ENCODE results near the gene CEP112. TPM values are rescaled to one million over a fixed set of nuclear protein-coding genes. Genes with fewer than 3 reads are reported as not detected.

The CEP112 gene
- total RNA-seq, 2 donors from 2014 or later = 5.9 to 6.2 TPM

- Histone ChIP-seq H3K36me3 (no peaks in the 10 kb centered on the region), H3K9ac (ENCODE audit: low read depth in 2 of 2, low read length in 2 of 2) (no peak overlapping the region)
- no peak for DNase-seq
Measured at GRCh38 chr17:66040402-66040801, 151.5 kb downstream of the CEP112 start.

DNA sequence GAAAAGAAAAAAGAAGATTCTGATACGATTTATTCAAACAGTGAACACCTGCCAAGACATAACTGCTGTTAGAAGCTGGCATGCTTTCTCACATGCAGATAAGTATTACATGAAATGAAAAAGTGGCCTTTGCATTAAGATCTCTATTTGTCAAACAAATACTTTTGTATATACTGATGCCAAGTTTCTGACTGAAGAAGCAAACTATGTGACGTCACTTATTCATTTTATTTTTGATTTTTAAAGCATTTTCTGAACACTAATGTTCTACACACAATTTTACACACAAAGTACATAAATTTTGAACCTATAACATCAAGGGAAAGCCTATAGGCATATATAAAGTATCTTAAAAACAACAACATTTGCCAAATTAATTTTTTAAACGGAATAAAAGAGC lies 153.8 kb downstream of the CEP112 start:
- intact Hi-C loops (cut with DNase I) = no loop called here
- no peak for DNase-seq
- Histone ChIP-seq H3K27me3 (no peaks in the 10 kb centered on the region), H3K27ac (no peak overlapping the region), H3K36me3 (no peaks in the 10 kb centered on the region), H3K4me3 (no peak overlapping the region), H3K9ac (ENCODE audit: low read depth in 2 of 2, low read length in 2 of 2) (no peak overlapping the region), H3K4me1 (no peaks in the 10 kb centered on the region), H3K9me3 (no peaks in the 10 kb centered on the region)
- no peak for TF ChIP-seq CTCF (IDR thresholded peaks at IDR 0.05)

More at GRCh38 chr17:66040402-66040801, 151.5 kb downstream of the CEP112 start:
- intact Hi-C loops (cut with DNase I) = no loop called here
- Histone ChIP-seq H3K4me1 (no peaks in the 10 kb centered on the region), H3K9me3 (no peaks in the 10 kb centered on the region), H3K4me3 (no peak overlapping the region), H3K27me3 (no peaks in the 10 kb centered on the region), H3K27ac (no peak overlapping the region)
- TF ChIP-seq CTCF (IDR thresholded peaks at IDR 0.05) = no peak

DNA sequence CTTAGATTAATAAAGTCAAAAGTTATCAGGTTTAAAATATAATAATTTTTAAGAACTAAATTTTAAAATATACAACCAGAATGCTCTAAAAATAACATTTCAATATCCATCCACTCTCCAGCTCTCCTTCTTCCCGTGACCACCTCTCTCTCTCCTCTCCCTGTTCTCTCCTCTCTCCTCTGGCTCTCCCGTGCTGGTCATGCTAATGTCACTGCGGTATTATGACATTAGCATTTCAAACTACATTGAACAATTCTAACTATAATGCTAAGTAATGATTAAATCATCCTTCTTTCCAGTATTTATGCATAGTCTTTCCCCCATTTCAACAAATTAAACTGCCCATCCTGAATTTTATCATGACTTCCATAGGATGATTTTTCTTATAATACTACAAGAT lies 154.7 kb downstream of the CEP112 start:
- no peak overlapping the region for H3K4me3 ChIP-seq
- H3K4me1 ChIP-seq = no peaks in the 10 kb centered on the region
- H3K36me3 ChIP-seq = no peaks in the 10 kb centered on the region
- intact Hi-C loops (cut with DNase I) = no loop called here
- no peak overlapping the region for H3K27ac ChIP-seq
- no peak for DNase-seq
- TF ChIP-seq CTCF (IDR thresholded peaks at IDR 0.05) = no peak
- no peaks in the 10 kb centered on the region for H3K9me3 ChIP-seq
- H3K27me3 ChIP-seq = no peaks in the 10 kb centered on the region
- no peak overlapping the region for H3K9ac ChIP-seq (ENCODE audit: low read depth in 2 of 2, low read length in 2 of 2)

DNA sequence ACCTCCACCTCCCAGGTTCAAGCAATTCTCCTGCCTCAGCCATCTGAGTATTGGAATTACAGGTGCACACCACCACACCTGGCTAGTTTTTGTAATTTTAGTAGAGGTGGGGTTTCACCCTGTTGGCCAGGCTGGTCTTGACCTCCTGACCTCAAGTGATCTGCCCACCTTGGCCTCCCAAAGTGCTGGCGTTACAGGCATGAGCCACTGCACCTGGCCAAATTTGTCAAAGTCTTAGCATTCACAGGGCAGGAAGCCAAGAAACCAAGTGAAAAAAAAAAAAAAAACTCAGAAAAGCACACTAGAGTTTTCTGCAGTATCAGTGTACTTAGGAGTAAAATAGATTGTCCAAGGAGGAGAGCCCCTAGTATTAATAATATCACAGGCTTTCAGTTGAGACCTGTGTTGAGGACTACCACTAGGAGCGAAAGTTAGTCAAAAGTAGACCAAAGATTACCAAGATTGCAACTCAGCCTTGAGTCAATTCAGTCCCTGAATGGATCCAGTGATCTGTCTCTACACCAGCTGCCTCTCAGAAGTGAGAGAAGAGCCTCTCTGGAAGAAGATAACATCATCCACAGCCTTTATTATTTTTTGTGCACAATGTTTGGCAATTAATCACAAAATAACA lies 159.7 kb downstream of the CEP112 start:
- no peak for TF ChIP-seq CTCF (IDR thresholded peaks at IDR 0.05)
- Histone ChIP-seq H3K36me3 (no peaks in the 10 kb centered on the region), H3K27ac (no peak overlapping the region), H3K9me3 (no peaks in the 10 kb centered on the region), H3K27me3 (no peaks in the 10 kb centered on the region), H3K4me3 (no peak overlapping the region), H3K4me1 (no peaks in the 10 kb centered on the region), H3K9ac (ENCODE audit: low read depth in 2 of 2, low read length in 2 of 2) (no peak overlapping the region)
- intact Hi-C loops (cut with DNase I) = no loop called here
- DNase-seq = no peak

GRCh38 chr17:66025551-66025950 lies 166.4 kb downstream of the CEP112 start:
- no peak for TF ChIP-seq CTCF (IDR thresholded peaks at IDR 0.05)
- DNase-seq = no peak
- Histone ChIP-seq H3K4me1 (no peaks in the 10 kb centered on the region), H3K9me3 (no peaks in the 10 kb centered on the region), H3K36me3 (no peaks in the 10 kb centered on the region), H3K27me3 (no peaks in the 10 kb centered on the region), H3K27ac (no peak overlapping the region), H3K9ac (ENCODE audit: low read depth in 2 of 2, low read length in 2 of 2) (no peak overlapping the region), H3K4me3 (no peak overlapping the region)
- intact Hi-C loops (cut with DNase I) = no loop called here
